NCI-H510A treated with DMSO at 0.1 percent for 48 hours (cell line): ENCODE data around the gene TUBB4B.
"Not testable (repeated sequence)": the region's sequence is repeated elsewhere in the genome, so short reads cannot be mapped to it uniquely, and the experiment has no call there.

Experiments used
- DNase-seq: peaks from one replicate; lab custom pipeline; 2025; lab: John Stamatoyannopoulos, UW

TUBB4B gene

DNA sequence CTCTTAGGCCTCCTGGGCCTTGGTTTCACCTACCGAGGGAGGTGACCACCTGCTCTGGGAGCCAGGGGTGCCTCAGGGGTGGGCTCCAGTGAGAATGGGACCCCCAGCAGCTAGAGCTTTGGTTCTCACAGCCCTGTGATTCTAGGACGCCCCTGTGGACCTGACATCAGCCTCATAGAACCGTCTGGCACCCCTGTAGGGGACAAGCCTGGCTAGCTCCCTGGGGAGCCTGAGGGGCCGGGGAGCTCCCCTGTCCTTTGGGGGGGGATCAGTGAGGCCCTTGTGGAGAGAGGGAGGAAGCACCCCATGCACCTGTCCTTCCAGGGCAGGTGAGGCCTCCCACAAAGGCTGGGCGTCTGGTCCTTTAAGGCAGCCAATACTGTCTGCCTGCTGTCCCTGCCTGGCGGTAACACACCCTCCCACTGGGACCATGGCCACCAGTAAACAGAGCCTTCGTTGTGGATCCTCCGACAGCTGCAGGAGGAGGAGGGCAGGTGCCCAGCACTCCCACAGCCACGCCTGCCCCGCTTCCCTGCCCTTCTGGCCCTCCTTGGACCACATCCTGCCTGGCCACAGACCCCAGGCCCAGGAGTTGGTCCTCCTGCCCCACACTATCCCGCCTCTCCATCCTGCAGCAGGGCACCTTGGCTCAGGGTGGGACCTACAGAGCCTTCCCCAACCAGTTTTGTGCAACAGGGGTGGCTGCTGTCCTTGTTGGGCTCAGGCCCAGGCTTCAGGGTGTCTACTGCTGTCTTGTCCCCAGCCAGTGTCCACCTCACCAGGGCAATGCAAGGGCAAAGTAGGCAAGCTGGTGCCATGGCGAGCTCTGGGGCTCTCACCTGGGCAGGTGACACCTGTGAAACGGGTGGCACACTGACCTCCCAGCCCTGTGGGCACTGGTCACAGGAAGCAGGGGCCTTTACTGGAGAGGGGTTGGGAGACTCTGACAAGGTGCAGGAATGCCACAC is 3.0 kb upstream of the TUBB4B start:
- peak; percentile 56 for DNase-seq

DNA sequence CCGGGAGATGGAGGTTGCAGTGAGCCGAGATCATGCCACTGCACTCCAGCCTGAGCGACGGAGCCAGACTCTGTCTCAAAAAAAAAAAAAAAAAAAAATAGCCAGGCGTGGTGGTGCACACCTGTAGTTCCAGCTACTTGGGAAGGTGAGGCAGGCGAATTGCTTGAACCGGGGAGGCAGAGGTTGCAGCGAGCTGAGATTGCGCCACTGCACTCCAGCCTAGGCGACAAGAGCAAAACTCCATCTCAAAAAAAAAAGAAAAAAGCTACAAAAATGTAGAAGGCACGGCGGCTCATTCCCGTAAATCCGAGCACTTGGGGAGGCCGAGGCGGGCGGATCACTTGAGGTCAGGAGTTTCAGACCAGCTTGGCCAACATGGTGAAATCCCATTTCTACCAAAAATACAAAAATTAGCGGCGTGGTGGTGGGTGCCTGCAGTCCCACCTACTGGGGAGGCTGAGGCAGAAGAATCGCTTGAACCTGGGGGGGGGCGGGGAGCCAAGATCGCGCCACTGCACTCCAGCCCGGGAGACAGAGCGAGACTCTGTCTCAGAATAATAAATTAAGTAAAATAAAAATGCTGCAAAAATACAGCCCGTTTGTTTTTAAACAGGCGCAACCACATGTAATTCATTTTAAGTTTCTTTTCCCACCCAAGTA is 1.4 kb upstream of the TUBB4B start:
- DNase-seq: not testable (repeated sequence)

DNA sequence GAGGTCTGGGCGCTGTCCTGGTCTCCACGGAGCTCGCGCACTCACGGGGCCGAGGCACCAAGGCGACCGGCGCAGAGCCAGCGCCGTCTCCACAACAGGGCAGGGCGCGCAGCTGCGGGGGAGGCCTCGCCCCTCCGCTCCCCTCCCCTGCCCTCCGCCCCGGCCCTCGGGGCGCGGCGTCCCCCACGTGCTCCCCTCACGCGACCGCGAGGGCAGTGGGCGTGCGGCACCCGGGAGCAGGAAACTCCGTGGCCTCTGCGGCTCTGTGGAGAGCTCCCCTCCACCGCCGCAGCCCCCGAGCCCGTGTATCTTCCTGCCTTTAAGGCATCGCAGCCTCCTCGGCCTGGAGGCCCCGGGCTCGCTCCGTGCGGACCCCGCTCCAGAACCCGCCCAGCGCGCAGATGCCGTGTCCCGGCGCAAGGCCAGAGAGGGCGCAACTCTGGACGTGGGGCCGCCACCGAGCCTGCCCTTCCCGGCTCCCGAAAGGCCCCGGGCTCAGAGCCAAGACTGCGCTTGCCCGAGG is 708 bp upstream of the TUBB4B start:
- DNase-seq: peak; percentile 31

GRCh38 chr9:137241490-137242268 is 592 bp downstream of the TUBB4B start:
- DNase-seq: no peak

DNA sequence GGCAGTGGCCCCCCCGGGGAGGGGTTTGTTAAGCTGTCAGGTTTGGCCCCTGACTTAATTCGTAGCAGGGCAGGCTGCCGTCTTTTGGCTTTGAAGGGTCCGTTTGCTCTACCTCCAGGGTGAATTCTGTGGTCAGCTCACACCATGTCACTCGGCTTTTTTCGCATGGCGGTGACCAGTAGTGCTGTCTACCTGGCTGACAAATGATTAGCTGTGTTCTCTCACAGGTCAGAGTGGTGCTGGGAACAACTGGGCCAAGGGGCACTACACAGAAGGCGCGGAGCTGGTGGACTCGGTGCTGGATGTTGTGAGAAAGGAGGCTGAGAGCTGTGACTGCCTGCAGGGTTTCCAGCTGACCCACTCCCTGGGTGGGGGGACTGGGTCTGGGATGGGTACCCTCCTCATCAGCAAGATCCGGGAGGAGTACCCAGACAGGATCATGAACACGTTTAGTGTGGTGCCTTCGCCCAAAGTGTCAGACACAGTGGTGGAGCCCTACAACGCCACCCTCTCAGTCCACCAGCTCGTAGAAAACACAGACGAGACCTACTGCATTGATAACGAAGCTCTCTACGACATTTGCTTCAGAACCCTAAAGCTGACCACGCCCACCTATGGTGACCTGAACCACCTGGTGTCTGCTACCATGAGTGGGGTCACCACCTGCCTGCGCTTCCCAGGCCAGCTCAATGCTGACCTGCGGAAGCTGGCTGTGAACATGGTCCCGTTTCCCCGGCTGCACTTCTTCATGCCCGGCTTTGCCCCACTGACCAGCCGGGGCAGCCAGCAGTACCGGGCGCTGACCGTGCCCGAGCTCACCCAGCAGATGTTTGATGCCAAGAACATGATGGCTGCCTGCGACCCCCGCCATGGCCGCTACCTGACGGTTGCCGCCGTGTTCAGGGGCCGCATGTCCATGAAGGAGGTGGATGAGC is 1.4 kb downstream of the TUBB4B start:
- no peak for DNase-seq

GRCh38 chr9:137243266-137243625 is 2.2 kb downstream of the TUBB4B start:
- DNase-seq: not testable (repeated sequence)

DNA sequence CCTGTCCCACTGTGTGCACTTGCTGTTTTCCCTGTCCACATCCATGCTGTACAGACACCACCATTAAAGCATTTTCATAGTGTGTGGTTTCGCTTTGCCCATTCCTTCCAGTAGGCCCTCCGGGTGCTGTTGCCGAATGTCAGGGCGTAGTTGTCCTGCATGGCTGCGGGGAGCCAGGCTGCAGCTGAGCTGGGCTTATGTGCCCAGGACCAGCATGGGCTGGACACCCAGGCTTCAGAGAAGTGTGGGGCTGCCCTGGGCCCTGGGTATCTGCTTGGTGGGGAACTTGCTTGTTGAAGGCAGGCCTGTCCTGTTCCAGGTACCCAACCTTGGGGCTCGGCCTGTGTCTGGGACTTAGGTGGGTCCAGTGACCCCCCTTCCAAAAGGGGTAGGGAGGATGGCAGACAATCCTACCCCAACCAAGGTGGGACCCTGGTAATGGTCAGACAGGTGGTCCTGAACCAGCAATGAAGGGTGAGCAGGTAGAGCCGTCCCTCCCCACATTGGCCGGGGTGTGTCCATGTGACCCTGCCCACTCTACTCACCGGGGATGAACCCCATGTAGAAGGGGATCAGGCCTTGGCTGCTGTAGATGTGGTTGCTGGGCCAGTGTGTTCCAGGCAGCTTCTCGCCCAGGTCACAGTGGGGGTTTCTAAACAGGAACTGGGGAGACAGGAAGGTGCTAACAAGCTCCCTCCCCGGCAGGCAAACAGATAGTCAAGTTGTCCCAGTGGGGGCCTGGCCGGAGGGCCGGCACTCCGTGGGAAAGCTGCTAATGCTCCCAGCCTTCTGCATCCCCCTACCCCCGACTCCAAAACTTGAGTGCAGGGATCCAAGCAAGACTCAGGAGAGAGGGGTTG is 2.8 kb downstream of the TUBB4B start:
- DNase-seq: no peak

DNA sequence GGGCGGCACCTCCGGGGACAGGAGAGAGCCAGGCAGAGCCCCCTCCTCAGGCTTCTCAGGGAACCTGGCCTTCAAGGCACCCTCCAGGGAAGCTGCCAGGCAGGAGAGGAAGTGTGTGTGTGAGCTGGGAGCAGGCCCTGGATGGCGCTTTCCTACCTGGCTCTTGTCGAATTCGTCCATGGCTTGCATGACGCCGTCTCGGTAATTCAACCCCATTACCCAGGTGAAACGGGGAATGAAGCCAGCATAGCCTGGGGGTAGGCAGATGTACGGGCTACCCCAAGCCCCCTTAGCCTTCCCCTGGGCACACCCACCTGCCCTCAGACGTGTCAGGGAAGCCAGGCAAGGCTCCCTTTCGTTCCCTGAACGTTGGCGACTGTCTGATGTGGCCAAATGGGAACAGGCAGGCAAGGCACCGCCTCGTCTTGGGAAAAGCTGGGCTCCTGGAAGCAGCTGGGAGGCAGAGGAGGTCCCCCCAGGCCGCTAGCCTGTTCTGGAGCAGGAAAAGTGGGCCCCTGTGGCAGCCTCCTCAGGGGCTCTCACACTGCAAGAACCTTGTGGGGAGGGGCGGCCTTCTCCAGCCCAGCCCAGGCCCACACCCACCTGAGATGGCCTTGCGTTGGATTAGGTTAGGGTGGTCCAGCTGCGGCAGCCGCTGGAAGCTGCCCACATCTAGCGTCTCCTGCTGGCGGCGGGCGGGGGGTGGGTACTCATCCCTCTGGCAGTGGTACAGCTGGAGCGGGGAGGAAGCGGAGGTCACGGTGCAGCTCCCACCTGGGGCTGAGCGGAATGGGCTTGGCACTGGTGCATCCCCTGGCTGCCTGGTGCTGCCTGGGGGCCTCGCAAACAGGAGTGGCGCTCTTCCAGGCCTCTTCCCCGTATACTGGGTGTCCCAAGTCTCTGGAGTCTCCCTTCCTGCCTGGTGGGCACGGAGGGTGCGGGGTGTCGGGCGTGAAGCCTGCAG is 3.7 kb downstream of the TUBB4B start:
- DNase-seq: no peak

GRCh38 chr9:137245450-137246421 is 4.6 kb downstream of the TUBB4B start:
- no peak for DNase-seq

- DNase-seq: peak; percentile 33
Observed at GRCh38 chr9:137247135-137247915, 6.2 kb downstream of the TUBB4B start.

- no peak for DNase-seq
Observed at GRCh38 chr9:137247916-137248175, 6.8 kb downstream of the TUBB4B start.

DNA sequence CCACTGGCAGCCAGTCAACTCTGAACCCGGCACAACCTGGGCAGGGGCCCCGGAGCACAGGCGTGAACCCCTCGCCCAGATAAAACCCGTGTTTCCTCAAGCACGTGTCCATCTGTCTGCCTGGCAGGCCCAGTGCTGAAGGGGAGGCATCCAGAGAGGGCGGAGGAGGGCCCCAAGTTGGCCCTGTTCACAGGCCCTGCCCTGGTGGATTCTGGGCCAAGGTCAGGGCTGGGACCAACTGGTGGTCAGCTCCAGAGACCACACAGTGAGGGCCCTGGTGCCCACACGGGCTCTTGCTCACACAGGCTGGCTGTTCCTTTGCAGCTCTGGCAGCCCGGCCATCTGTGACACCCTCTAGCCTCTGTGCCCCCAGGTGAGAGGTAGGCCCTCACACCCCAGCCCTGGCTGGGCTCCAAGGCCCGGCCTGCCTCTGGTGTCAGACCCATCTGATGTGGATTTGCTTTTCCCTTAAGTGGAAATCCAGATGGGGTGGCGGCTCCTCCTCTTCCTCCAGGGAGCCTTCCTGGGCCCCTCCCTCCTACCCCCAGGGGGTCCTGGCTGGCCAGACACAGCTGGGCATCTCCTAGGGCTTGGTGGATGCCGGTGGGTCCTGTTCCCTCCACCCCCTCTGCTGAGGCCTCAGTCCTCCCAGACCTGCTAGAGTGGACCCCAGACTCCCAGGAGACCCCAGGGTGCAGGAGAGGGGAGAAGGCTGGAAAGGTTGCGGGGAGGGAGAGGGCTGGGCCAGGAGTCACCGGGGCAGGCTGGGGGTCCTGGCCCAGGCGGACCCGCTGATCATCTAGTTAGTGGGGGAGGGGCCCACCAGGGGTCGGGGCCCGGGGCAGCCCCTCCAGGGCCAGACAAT is 9.5 kb downstream of the TUBB4B start:
- DNase-seq: no peak

GRCh38 chr9:137251194-137251461 is 10.0 kb downstream of the TUBB4B start, which contains the start of gene STPG3:
Gene STPG3 (plus strand): TSS chr9:137251286. CDS start chr9:137251287, 1 bp downstream.
- DNase-seq: no peak

DNA sequence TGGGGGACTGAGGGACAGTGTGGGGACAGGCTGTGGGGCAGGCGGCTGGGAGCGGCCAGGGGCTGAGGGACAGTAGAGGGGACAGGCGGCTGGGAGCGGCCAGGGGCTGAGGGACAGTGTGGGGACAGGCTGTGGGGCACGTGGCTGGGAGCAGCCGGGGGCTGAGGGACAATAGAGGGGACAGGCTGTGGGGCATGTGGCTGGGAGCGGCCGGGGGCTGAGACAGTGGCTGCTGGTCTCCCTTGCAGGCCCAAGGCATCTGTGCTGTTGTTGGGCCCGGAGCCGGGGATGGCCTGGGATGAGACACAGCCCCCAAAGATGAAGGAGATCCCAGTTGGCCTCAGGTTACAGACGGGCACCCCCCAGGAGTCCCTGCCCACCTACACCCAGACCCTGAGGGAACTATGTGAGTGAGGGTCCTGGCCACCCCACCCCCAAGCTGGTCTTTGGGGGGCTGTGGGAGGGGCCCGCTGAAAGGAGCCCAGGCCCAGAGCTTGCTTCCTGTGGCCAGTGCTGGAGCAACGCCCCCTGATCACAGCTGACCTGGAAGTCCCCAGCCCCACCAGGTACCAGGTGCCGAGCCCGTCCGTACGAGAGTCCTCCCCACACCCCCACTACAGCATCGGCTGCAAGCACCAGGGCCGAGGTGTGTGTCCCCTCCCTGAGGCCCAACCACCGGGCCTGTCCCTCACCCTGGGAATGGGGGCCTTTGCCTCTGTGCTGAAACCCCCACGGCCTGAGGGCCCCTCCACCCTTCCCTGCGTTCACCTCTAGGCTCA is 10.6 kb downstream of the TUBB4B start:
- no peak for DNase-seq
